ENCODE measurements around the gene HMGCL.
"Not testable (repeated sequence)": the region's sequence is repeated elsewhere in the genome, so short reads cannot be mapped to it uniquely, and the experiment has no call there.

HMGCL gene

GRCh38 chr1:23796466-23797271 lies 28.6 kb downstream of the HMGCL start:
- Mint-ChIP-seq H3K4me1 (peaks cover 60% of the 10 kb centered on the region), H3K9me3 (no peaks in the 10 kb centered on the region), H3K27me3 (no peaks in the 10 kb centered on the region), H3K36me3 (peaks cover 31% of the 10 kb centered on the region), H3K27ac (no peak overlapping the region), H3K4me3 (no peak overlapping the region)
- no peak for ATAC-seq

- Mint-ChIP-seq H3K4me3 (no peak overlapping the region), H3K27me3 (no peaks in the 10 kb centered on the region), H3K27ac (peak overlapping the region; percentile 48), H3K9me3 (no peaks in the 10 kb centered on the region), H3K36me3 (peaks cover 39% of the 10 kb centered on the region), H3K4me1 (peaks cover 60% of the 10 kb centered on the region)
- ATAC-seq = no peak
Observed at GRCh38 chr1:23795676-23796465, 29.4 kb downstream of the HMGCL start.

GRCh38 chr1:23794732-23795182 lies 30.5 kb downstream of the HMGCL start:
- H3K4me1 Mint-ChIP-seq = peaks cover 59% of the 10 kb centered on the region
- H3K27me3 Mint-ChIP-seq, H3K9me3 Mint-ChIP-seq, ATAC-seq, H3K4me3 Mint-ChIP-seq: not testable (repeated sequence)
- H3K27ac Mint-ChIP-seq = peak overlapping the region; percentile 48
- H3K36me3 Mint-ChIP-seq = peaks cover 39% of the 10 kb centered on the region

GRCh38 chr1:23793861-23794731 lies 31.1 kb downstream of the HMGCL start:
- H3K36me3 Mint-ChIP-seq = peaks cover 39% of the 10 kb centered on the region
- no peaks in the 10 kb centered on the region for H3K27me3 Mint-ChIP-seq
- no peaks in the 10 kb centered on the region for H3K9me3 Mint-ChIP-seq
- H3K27ac Mint-ChIP-seq = peak overlapping the region; percentile 48
- no peak overlapping the region for H3K4me3 Mint-ChIP-seq
- peaks cover 52% of the 10 kb centered on the region for H3K4me1 Mint-ChIP-seq
- ATAC-seq = no peak

DNA sequence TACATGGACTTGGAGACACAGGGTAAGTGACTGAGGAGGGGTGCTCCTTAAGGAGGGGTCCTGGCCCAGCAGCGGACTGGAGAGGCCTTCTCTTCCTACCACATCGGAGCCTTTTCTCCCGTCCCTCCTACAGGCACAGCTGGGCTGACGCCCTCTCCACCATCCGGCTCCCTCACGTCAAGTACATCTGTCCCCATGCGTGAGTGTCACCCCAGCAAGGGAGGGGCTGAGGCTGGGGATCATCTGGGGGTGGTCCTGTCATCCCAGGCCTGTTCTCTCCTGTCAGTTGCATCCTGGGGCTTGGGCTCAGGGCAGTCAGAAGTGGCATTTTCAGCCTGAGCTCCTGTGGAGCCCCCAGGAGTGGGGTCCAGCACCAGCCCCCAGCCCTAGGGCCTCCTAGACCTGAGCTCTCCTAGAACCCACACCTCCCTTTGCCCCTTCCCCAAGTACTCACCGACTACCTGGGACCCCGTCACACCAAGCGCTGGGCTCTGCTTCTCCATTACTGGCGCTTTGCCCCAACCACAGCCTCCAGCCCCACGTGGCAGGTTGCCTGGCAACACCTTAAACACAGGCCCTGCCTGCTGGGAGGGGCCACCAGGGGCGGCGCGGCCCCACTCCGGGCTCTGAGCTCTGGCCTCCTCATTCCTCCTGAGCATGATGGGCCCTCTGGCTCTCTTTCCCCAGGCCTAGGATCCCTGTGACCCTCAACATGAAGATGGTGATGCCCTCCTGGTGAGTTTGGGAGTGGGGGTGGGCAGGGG lies 32.0 kb downstream of the HMGCL start:
- peak overlapping the region; percentile 36 for H3K4me3 Mint-ChIP-seq
- no peaks in the 10 kb centered on the region for H3K27me3 Mint-ChIP-seq
- H3K9me3 Mint-ChIP-seq = no peaks in the 10 kb centered on the region
- ATAC-seq = no peak
- H3K4me1 Mint-ChIP-seq = peaks cover 44% of the 10 kb centered on the region
- H3K36me3 Mint-ChIP-seq = peaks cover 39% of the 10 kb centered on the region
- H3K27ac Mint-ChIP-seq = peak overlapping the region; percentile 96

DNA sequence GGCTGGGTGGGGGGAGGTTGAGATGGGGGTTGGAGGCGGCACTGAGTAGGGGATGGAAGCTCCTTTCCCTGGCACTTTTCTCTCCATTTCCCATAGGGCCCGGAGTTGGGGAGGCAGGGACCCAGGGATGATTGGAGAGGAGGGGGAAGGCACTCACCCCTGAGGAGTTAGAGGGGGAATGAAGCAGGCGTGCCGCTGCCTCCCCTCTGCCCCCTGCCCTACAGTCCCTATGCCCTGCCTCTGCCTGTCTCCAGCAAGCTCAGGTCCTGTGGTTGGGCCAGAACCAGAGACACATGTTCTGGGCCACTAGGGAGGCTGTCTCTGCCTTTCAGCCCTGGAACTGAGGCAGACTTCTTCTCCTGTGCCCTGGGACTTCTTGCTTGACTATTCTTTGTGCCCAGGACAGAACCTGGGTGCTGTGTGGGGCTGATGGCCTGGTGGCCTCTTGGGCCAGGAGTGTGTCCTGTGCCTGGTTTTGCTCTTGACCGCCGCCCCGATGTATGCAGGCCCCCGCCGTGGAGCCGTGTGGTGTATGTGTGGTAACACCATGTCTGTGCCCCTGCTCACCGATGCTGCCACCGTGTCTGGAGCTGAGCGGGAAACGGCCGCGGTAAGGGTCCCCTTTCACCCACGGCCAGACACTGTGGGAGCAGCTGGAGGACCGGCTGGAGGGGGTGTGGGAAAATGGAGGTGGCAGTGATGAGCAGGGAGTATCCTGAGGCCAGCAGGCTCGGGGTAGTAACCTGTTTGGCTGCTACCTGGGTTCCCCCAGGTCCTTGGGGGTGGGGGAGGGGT lies 32.9 kb downstream of the HMGCL start:
- H3K36me3 Mint-ChIP-seq = peaks cover 48% of the 10 kb centered on the region
- H3K27ac Mint-ChIP-seq = peak overlapping the region; percentile 96

GRCh38 chr1:23791516-23792047 lies 33.6 kb downstream of the HMGCL start:
- peak; percentile 7 for ATAC-seq
- Mint-ChIP-seq H3K27me3 (no peaks in the 10 kb centered on the region), H3K4me1 (peaks cover 44% of the 10 kb centered on the region), H3K27ac (peak overlapping the region; percentile 96), H3K36me3 (peaks cover 52% of the 10 kb centered on the region), H3K4me3 (peak overlapping the region; percentile 93), H3K9me3 (no peaks in the 10 kb centered on the region)

More for the DNA sequence above, 32.9 kb downstream of the HMGCL start:
- peak overlapping the region; percentile 93 for H3K4me3 Mint-ChIP-seq
- no peaks in the 10 kb centered on the region for H3K27me3 Mint-ChIP-seq
- H3K4me1 Mint-ChIP-seq = peaks cover 44% of the 10 kb centered on the region
- H3K9me3 Mint-ChIP-seq = no peaks in the 10 kb centered on the region
- no peak for ATAC-seq

DNA sequence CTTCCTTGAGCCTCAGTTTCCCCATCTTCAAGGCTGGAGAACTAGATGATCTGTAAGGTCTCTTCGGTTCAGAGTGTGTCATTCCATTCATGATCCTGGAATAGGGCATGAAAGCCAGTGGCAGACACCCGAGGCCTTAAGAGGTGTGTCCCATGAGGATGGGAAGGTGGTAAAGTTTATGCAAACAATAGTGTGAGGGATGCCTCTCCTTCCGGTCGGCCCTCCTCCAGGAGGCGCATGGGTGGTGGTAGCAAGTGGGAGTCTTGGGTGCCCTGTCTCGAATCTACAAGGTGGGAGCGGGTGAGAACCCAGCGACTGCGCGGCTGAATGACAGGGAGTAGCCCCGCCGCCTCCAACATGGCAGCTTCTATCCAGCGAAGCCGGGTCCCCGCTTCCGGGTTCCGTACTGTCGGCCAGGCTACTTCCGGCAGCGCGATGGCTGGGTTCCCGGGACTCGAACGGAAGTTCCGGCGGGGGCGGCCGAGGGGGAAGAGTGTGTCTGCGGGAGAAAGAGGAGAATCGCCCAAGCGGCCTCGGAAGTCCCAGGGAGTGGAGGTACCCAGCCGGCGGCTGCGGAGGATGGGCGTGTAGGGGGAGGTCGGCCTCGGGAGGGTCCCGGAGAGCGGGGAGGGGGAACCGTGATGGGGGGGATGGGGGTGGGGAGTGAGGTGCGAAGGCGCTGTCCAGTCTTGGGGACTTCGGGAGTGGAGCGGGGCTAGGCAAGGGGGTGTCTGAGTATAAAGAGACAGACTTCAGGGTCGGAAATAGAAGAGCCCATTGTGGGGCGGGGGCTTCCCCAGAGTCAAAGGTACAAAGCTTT lies 34.3 kb downstream of the HMGCL start, which contains the start of gene LYPLA2:
Gene LYPLA2, plus strand, starts transcription at position 450 of the 820 bp plus-strand sequence. CDS start 1,538 bp downstream, outside the sequence.
- peaks cover 44% of the 10 kb centered on the region for H3K4me1 Mint-ChIP-seq
- H3K4me3 Mint-ChIP-seq = peak within 1 kb of the TSS; percentile 93
- peaks cover 57% of the 10 kb centered on the region for H3K36me3 Mint-ChIP-seq
- H3K27me3 Mint-ChIP-seq = no peaks in the 10 kb centered on the region
- no peaks in the 10 kb centered on the region for H3K9me3 Mint-ChIP-seq
- peak within 1 kb of the TSS; percentile 96 for H3K27ac Mint-ChIP-seq
- ATAC-seq = peak; percentile 92

DNA sequence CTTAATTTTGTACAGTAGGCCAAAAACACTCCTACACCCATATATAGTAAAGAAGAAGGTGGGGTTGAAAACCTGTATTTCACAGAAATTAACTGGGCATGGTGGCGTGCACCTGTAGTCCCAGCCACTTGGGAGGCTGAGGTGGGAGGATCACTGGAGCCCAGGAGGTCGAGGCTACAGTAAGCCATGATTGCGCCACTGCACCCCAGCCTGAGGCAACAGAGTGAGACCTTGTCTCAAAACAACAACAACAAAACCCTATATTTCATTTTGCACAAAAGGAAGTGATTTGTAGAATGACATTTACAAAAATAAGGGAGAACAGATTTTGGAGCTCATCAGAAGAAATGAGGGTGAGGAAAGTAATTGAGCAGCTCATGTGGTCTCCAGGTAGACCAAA lies 36.5 kb downstream of the HMGCL start:
- H3K4me3 Mint-ChIP-seq = no peak overlapping the region
- peaks cover 31% of the 10 kb centered on the region for H3K4me1 Mint-ChIP-seq
- ATAC-seq = no peak
- H3K9me3 Mint-ChIP-seq = no peaks in the 10 kb centered on the region
- peaks cover 46% of the 10 kb centered on the region for H3K36me3 Mint-ChIP-seq
- no peaks in the 10 kb centered on the region for H3K27me3 Mint-ChIP-seq
- no peak overlapping the region for H3K27ac Mint-ChIP-seq

DNA sequence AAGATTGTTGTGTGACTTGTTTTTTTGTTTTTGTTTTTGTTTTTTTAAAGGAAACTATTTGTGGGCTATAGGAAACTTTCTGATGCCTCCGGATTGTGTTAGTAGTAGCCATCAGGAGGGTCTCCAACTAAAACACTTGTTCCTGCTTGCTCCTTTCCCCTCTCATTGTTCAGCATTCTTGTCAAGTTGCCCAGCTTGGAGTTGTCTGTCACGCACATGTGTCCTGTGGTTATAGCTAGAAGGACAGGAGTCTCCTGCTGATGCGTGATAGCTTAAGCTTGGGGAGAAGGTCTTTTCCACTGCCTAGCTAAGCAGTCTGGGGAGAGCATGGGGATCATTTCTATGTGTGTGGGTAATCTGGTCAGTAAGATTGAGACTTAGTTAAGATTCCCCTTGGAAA lies 37.5 kb downstream of the HMGCL start:
- Mint-ChIP-seq H3K9me3 (no peaks in the 10 kb centered on the region), H3K36me3 (peaks cover 46% of the 10 kb centered on the region), H3K4me1 (peaks cover 21% of the 10 kb centered on the region), H3K27ac (no peak overlapping the region), H3K4me3 (no peak overlapping the region), H3K27me3 (no peaks in the 10 kb centered on the region)
- no peak for ATAC-seq

GRCh38 chr1:23784846-23785245 lies 40.4 kb downstream of the HMGCL start:
- no peaks in the 10 kb centered on the region for H3K27me3 Mint-ChIP-seq
- peaks cover 36% of the 10 kb centered on the region for H3K36me3 Mint-ChIP-seq
- no peak overlapping the region for H3K27ac Mint-ChIP-seq
- ATAC-seq = no peak
- H3K4me1 Mint-ChIP-seq = peaks cover 5% of the 10 kb centered on the region
- H3K9me3 Mint-ChIP-seq = no peaks in the 10 kb centered on the region
- no peak overlapping the region for H3K4me3 Mint-ChIP-seq

DNA sequence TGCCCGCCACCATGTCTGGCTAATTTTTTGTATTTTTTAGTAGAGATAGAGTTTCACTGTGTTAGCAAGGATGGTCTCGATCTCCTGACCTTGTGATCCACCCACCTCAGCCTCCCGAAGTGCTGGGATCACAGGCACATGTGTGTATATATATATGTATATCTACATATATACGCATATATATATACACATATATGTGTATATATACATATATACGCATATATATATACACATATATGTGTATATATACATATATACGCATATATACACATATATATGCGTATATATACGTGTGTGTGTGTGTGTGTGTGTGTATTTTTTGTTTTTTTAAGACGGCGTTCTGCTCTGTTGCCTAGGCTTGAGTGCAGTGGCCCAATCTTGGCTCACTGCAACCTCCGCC lies 42.1 kb downstream of the HMGCL start:
- not testable (repeated sequence) for H3K27me3 Mint-ChIP-seq, H3K27ac Mint-ChIP-seq, H3K9me3 Mint-ChIP-seq, H3K4me3 Mint-ChIP-seq, ATAC-seq
- Mint-ChIP-seq H3K36me3 (peaks cover 27% of the 10 kb centered on the region), H3K4me1 (peaks cover 18% of the 10 kb centered on the region)

All from stimulated activated memory B cell treated with anti-CD40 and anti-IgM and Interleukin-4, amounts not matched to agents 10 μg/mL and 1 μg/mL and 100 μg/mL, for 72 hours (primary cell).